ENCODE measurements around the gene APBB3. TPM values are rescaled to one million over a fixed set of nuclear protein-coding genes. Genes with fewer than 3 reads are reported as not detected.

The APBB3 gene
- total and polyA plus RNA-seq, 9 of the 15 experiments (the other 6 are each of a cell fraction or from before 2014, with no cell fraction given) = 0.17 to 24.3 (median 9.5) TPM

- TF ChIP-seq PPARD (CRISPR knock-in tag; IDR thresholded peaks at IDR 0.05) (no peak), POLR3A (IDR thresholded peaks at IDR 0.05; ENCODE audit: borderline replicate concordance, extremely low read depth, insufficient read depth, insufficient read length) (no peak), ARID4B (CRISPR knock-in tag; IDR thresholded peaks at IDR 0.05) (peak; percentile 76), ZBTB11 (CRISPR knock-in tag; IDR thresholded peaks at IDR 0.05) (0 out of 6 replicates have a peak, but pooled peaks of 1 of the 3 experiments have one; percentile 29), ZBTB2 (IDR thresholded peaks at IDR 0.05) (no peak), ARID1B (IDR thresholded peaks at IDR 0.05) (no peak), ZNF146 (CRISPR knock-in tag; IDR thresholded peaks at IDR 0.05; ENCODE audit: unreplicated experiment) (no peak), TRIM28 (IDR thresholded peaks at IDR 0.05) (no peak), TARDBP (IDR thresholded peaks at IDR 0.05) (no peak), PTTG1 (tag; IDR thresholded peaks at IDR 0.05; ENCODE audit: low read depth) (no peak), E2F5 (CRISPR knock-in tag; IDR thresholded peaks at IDR 0.05) (no peak), TOE1 (IDR thresholded peaks at IDR 0.05; ENCODE audit: borderline replicate concordance) (peak; percentile 55; the same call in 1 of the 2 replicates), TOE1 (CRISPR knock-in tag; IDR thresholded peaks at IDR 0.05; ENCODE audit: borderline replicate concordance, low read depth) (0 out of 2 replicates have a peak, but pooled peaks have one; percentile 8)
Observed at GRCh38 chr5:140547508-140548299, 16.7 kb downstream of the APBB3 start, which contains the start of gene EIF4EBP3 (continued).

Data from K562 (cell line).